NCI-H748 (cell line): ENCODE results near the gene CNTNAP2.

Source experiments
- DNase-seq: peaks from one replicate; lab custom pipeline; 2025; ENCODE audit not compliant: unreplicated experiment; lab: John Stamatoyannopoulos, UW

Gene CNTNAP2

DNA sequence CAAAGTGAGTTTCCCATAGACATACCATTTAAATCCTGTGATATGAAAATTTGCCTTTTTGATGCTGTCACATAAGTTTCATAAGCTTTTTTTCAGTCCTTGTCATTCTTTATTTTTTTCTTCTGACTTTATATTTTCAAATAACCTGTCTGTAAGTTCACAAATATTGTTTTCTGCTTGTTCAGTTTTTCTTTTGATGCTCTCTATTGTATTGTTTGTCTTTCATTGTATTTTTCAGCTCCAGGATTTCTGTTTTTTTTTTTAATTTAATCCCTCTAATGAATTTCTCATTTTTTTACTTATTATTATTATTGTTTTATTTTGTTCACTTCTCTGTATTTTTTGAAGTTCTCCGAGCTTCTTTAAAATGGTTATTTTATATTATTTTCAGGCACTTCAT is 623.4 kb downstream of the CNTNAP2 start:
- DNase-seq = no peak

DNA sequence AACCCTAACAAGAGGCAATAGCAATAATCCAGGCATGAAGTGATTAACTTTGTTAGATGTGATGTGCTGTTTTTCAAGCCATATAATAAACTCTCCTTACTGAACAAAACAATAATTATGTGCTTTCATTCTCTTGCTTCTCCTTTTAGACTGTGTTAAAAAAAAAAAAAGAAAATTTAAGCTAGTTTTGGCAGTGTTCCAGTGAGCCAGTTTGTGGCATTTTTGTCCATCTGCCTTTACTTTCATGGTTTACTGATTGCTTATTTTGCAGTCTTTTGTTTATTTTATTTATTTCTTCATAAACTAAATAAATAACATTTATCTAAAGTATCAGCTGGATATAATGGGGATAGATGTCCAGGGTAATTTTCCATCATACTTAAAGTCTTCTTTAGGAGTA is 625.3 kb downstream of the CNTNAP2 start:
- DNase-seq = no peak

DNA sequence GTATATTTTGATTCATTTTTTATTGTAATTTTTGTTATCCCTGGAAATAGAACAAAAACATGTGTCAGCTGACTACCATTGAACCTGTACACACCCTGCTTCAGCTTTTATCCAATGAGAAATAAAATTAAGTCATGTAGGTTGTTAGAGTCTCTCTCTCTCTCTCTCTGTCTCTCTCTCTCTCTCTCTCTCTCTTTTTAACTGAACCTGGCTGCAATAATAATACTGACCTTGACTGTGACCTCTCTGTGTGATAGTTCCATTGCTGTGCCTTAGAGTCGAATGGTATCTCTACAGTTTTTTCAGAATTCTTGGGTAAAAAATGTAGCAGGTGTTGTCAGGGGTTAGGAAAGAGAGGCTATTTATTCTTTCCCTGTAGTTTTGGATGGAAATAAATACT is 637.8 kb downstream of the CNTNAP2 start:
- no peak for DNase-seq

DNA sequence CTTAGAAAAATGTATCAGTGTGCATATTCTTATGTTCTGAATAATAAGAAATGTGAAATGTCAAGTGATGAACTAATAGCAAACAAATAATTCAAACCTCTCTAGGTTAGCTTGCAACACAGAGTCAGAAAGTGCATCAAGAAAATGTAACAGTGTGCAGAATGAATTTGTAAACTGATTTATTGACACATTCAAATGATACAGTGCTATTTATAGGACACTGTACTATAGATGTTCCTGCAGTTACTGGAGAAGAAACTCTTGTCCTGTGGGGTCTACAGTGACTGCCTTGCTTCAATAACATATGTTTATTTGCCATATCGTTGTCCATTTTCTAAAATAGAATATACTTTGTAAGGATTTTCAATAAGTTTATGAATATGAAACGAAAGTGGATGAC is 639.0 kb downstream of the CNTNAP2 start:
- DNase-seq = no peak

DNA sequence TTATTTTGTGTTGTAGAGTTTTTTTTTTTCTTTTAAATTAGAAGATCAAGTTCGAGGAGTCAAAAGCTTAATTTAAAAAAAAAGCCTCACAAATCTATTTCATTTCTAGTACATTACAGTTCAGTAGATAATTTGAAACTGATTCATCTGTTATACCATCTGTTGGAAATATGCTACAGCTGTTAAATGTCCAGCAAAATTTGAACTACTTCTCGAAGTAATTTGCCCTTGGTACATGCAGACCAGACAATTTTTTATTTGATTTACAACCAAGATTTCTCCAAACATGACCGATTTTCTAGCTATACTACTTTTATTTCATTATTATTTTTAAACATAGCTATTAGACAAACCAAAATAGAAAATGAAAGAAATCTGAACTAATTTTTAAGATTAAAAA is 647.9 kb downstream of the CNTNAP2 start:
- no peak for DNase-seq

DNA sequence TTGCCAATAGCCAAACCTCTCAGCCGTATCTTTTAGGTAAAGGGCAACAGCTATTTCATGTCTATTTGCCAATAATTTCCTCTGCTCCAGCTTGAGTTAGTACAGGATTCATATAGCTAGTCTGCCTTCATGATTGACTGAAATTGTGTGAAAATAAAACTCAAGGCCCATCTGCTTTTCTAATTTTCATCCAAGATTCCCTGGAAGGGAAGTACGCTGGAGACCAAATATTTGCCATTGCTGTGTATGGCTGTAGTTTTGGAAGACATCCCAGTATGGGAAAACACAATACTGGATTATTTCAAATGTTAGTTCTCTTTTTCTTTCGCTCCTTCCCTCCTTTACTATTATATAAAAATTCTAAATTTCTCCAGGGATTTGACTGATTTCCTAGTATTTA is 652.4 kb downstream of the CNTNAP2 start:
- no peak for DNase-seq

DNA sequence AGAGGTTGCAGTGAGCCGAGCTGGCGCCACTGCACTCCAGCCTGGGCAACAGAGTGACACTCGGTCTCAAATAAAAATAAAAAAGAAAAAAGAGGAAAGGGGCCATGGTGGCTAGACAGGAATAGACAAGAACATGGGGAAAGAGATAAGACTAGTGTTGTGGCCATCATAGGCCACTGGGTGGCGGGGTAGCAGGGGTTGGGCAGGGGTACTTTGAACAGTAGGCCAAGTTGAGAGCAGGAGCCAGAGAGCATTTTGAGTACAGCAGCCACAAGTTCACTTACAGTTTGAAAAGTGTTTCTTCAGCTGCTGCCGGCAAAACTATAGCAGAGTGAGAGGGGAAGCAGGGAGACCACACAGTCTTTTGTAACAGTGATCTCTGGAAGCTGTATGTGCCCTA is 656.0 kb downstream of the CNTNAP2 start:
- peak; percentile 44 for DNase-seq

DNA sequence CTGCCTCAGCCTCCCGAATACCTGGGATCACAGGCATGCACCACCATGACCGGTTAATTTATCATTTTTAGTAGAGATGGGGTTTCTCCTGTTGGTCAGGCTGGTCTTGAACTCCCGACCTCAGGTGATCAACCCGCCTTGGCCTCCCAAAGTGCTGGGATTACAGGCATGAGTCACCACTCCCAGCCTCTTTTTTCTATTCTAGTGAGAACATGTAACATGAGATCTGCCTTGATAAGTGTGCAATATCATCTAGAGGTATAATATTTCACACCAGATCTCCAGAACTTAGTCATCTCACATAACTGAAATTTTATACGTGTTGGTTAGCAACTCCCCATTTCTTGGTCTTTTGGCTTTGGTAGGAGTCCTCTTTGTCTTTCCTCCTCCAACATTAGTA is 656.9 kb downstream of the CNTNAP2 start:
- no peak for DNase-seq

DNA sequence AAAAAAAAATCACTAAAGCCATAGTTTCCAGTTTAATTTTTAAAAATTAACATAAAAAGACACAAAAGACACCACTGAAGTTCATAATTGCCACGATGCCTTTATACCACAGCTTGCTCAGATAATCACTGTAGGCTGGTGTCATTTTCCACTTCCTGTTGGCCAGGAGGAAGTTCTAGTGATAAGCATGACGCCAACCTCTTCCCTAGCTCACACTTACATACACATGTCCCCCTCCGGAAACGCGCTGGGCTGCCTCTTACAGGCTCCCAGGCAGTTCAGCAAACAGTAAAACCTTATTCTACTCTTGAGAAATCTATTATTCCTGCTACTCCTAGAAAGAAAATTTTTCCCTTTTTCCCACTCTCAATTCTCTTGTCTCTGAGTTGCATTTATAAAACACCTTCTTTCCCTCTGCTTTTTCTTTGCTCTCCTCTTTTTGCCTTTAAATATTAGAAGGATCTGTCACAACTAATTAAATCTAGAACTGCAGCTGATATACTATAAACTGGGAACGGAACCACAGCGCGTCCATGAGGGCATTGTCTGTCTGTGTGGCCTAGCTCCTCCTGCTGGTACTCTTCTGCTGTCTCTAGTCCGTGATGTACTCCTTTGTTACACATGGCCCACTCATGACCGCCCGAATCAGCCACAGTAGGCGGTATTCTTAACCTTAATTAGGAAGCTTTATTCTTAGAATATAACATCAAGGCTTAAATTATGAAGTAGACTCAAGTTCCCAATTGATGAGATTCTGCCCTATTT is 664.9 kb downstream of the CNTNAP2 start:
- peak; percentile 7 for DNase-seq

DNA sequence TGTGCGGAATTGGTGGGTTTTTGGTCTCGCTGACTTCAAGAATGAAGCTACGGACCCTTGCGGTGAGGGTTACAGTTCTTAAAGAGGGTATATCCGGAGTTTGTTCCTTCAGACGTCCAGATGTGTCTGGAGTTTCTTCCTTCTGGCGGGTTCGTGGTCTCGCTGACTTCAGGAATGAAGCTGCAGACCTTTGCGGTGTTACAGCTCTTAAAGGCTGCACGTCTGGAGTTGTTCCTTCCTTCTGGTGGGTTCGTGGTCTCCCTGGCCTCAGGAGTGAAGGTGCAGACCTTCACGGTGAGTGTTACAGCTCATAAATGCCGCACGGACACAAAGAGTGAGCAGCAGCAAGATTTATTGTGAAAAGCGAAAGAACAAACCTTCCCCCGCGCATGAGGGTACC is 670.7 kb downstream of the CNTNAP2 start:
- DNase-seq = no peak

DNA sequence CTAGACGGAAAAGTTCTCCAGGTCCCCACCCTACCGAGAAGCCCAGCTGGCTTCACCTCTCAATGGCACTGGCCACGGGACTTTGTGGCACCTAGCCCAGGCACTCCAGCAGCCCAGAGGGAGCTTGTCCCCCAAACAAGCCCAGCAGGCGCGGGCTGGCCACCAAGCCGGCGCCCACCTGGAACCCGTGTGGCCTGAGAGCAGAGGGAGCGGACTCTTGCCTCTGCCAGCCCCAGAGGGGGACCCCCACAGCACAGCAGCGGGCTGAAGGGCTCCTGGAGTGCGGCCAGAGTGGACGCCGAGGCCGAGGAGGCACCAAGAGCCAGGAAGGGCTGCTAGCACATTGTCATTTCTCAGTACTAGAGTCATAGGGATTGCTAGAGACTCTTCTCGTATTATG is 671.4 kb downstream of the CNTNAP2 start:
- DNase-seq = no peak

DNA sequence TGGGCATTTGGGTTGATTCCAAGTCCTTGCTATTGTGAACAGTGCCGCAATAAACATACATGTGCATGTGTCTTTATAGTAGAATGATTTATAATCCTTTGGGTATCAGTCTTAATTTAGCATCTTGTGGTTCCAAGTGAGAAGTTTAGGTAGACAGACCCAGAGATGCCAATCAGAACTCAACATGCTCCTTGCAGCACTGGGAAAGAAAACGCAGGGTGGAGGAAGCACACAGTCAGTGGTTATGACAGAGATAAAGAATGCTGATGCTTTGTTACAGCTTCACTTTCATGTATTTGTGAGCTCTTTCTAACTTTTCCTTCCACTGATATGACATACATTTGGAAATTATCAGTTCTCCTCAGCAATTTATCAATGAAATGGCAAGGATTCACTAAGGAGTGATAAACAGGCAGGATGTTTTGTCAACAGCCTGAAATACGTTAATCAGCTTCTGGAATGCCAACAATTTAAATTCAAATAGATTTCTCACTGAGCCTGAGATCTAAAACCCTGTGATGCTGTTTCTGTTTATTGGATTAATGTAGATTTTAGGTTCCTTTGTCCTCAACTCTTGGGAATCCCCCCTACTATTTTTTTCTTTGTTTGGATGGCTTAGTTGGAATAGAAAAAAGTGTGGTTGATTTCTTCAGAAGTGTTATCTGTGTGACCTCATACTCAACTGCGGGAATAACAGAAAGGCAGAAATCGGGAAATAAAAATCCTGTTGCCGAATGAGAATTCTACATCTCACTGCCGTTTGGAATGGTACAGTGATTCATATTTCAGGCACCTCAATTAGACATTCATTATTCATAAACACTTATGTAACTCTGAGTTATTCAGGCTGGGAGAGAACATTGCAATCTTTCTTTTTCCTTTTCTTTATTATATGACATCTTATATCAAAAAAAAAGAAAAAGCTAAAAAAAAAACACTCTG is 675.0 kb downstream of the CNTNAP2 start:
- DNase-seq = no peak

DNA sequence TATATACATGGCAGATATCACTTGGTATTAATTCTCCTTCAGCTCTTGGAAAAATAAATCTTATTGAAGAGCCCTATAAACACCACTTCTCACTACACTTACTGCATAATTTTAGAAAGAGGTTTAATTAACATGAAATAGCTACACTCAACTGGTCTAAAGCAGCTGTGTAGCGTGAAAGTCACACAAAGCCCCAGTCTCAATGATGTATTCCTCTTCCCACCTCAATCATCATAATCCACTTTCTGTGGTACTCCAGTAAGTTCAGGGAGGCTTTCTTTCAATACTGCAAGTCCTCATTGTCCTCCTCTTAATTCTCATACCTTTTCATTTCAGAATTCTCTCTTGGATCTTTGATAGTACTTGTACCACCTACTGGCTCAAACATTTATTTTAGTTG is 688.0 kb downstream of the CNTNAP2 start:
- no peak for DNase-seq

DNA sequence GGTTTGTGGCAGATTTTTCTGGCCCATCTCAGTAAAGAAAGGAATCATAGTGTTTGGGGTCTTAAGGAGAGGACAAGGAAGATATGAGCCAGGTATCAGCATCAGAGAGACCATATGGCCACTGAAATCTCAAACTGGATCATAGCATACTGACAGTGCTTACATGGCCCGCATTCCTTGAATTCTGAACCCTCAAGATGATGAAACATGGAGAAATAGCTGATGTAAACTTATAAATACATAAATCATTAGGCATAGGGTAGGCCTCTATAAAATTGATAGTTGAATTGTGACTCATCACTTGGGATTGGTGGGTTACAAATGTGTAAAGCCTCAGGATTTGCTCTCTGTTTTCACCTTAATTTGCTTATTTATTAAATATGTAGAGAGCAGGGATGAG is 688.5 kb downstream of the CNTNAP2 start:
- DNase-seq = no peak

DNA sequence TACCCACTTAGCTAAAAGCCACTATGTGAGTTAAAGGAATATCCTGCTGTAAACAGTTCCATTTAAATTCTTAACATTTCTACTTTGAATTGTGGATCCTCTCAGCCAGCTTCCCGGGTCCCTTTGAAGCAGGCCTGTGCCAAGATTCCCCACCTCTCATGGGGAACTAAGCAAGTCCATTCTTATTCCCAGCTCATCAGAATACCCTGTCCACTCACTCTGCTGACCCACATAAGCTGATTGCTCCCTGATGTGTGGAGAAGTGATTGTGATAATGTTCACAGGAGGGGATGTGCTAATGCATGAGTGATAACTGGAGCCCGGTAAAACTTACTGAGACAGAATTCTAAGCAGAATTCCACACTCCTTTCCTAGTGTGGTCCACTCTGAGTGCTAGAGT is 709.7 kb downstream of the CNTNAP2 start:
- no peak for DNase-seq

DNA sequence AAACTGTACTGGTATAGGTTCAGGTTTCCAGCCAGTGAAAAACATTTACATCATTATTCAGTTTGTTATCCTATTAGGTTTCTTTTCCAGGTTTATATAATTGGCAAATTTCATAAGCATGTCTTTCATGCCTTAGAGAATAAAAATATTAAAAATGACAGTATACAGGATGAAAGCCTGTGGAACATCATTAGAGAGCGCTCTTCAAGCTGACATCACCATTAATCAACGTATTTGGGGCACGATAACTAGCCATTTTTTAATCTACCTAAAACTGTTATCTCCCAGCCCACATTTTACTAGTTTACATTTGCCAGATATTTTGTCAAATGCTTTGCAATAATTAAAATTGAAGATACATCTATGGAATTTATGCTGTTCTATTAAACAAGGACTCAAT is 714.1 kb downstream of the CNTNAP2 start:
- no peak for DNase-seq

DNA sequence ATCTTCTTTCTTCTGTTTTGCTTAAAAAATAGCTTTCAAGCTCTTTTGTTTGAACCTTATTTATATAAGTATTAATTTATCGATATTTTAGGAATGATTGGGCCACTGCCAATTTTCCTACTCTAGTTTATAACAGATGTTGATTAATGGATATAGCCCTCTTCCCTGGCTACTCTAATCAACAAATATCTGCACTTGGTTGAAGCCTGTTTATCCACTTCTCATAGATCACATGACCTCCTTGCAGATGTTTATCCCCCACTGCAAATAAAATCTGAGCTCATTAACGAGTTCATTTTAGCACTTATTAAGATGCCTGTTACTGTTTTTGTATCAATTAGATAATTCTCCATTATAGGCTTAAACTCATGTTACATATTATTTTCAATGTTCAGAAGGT is 715.3 kb downstream of the CNTNAP2 start:
- DNase-seq = peak; percentile 43

DNA sequence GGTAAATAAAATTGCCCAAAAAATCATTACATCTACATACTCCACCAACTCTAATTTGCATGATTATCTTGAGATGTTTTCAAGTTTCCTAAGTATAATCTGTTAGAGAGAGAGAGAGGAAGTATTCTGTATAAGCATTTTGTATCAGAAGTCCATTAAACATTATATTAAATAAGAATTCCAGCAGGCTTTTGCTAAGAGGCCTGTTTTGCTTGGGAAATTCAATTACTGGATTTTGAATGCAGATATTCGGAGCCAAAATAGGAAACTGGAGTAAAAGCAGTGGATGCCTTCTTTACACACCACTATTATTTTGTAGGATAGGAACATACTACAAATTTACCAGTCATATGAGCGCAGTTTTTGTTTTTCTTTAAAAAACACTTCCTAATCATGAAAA is 727.8 kb downstream of the CNTNAP2 start:
- no peak for DNase-seq

DNA sequence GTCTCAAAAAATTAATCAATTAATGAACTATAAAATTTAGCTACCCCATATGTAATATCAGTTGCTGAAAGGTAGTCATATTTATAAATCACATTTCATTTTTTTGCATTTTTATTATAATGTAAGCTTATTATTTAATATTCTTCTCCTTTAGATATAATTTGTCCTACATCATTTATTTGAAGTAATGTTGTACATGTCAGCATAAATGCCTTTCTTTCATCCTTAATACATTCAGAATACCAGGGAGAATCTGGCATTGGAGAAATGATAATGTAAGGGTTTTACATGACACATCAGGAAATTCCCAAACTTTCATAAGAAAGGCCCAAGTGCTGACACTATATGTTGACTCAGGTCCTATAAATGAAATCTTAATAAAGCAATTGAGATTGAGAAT is 742.1 kb downstream of the CNTNAP2 start:
- DNase-seq = no peak

DNA sequence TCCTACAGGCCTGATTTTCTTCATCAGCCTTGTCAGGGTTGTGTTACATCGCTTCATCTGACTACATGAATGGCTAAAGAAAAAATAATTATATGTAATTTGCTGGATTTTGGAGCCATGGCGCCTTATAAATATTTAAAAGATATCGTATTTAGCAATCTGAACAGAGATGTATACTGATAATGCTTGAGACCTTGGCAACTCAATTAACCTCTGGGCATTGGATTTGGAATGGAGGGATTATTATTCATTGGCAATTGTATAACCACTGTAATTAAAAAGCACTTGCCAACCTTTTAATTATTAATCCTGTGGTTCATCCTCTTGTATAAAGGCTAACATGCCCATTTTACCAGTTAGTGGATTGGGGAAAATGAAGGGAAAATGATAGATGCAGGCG is 745.1 kb downstream of the CNTNAP2 start:
- DNase-seq = peak; percentile 34

DNA sequence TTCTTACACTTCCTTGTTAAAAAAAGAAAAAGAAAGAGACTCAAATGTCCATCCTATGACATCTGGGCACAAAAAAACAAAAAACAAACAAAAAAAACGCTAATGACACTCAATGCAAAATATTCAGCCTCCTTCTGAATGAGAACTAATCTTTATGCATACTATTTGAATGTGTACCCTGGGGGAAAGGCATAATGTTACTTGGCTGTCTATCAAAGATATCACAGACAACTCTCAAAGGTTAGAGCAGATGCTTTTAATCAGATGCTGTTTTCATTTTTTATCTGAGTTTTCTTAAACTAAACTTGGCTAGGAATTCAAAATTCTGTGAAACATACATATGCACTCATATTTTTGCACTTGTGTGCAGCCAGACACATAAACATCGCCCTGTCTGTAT is 745.8 kb downstream of the CNTNAP2 start:
- DNase-seq = no peak

DNA sequence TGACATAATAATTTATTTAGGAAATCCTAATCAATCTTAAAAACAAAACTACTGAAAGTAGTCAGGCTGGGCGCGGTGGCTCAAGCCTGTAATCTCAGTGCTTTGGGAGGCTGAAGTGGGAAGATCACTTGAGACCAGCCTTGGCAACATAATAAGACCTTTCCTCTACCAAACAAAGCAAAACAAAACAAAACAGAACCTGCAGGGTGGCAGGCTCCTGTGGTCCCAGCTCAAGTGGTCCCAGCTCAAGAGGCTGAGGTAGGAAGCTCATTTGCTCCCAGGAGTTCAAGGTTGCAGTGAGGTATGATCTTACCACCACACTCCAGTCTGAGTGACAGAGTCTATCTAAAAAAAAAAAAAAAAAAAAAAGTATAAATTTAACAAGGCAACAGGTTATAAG is 748.0 kb downstream of the CNTNAP2 start:
- DNase-seq = peak; percentile 86
